ENCODE measurements around the gene UQCRH. TPM values are rescaled to one million over a fixed set of nuclear protein-coding genes. Genes with fewer than 3 reads are reported as not detected.

The UQCRH gene
- total and polyA plus RNA-seq, 2 of the 4 experiments (the other 2 are of a cell fraction) = 347 to 736 TPM

DNA sequence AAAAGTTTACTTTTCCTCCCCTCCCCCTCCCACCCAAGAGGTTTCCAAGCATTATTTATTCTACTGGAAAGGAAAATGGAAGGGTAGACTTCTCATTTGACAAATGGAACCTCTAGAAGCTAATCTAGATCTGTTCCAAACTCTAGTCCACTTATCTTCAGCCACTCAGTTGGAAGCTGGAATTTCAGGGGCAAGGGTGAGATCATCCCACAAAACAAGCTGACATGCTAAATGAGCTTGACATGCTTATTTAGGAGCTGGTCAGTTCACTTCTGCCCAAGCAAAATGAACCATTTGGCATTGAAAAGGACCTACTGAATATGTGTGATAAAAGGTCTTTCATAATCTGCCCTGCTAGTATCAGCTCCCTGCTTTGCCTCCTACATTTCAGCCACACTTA is 5.1 kb upstream of the UQCRH start:
- H3K9ac ChIP-seq (ENCODE audit: low read depth, low read length) = no peak overlapping the region
- H3K4me2 ChIP-seq (ENCODE audit: low read depth, low read length) = no peak overlapping the region
- TF ChIP-seq CEBPB (IDR thresholded peaks at IDR 0.05; ENCODE audit: low read depth, low read length) = no peak
- TF ChIP-seq POLR2A (IDR thresholded peaks at IDR 0.05; ENCODE audit: low read depth, low read length) = no peak
- no peak for TF ChIP-seq SMC3 (IDR thresholded peaks at IDR 0.05; ENCODE audit: low read depth, low read length)
- TF ChIP-seq NFE2L2 (IDR thresholded peaks at IDR 0.05; ENCODE audit: low read depth, low read length) = no peak
- TF ChIP-seq, protein P1, sequence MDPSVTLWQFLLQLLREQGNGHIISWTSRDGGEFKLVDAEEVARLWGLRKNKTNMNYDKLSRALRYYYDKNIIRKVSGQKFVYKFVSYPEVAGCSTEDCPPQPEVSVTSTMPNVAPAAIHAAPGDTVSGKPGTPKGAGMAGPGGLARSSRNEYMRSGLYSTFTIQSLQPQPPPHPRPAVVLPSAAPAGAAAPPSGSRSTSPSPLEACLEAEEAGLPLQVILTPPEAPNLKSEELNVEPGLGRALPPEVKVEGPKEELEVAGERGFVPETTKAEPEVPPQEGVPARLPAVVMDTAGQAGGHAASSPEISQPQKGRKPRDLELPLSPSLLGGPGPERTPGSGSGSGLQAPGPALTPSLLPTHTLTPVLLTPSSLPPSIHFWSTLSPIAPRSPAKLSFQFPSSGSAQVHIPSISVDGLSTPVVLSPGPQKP (IDR thresholded peaks at IDR 0.05; ENCODE audit: borderline replicate concordance, low read depth, low read length) = no peak
- no peak for TF ChIP-seq MAZ (IDR thresholded peaks at IDR 0.05; ENCODE audit: borderline replicate concordance, low read depth, low read length)
- no TSS peak for BruUV-seq (replicated peaks)
- ChIA-PET CTCF (no interaction called here), POLR2A (ENCODE audit: unreplicated experiment) (no interaction called here)
- intact Hi-C loops (cut with micrococcal nuclease) (no loop called here), dilution Hi-C loops (cut with HindIII; ENCODE audit: low sequenced_read_pairs, unreplicated experiment) (no loop called here), in situ Hi-C loops (cut with MboI; ENCODE audit: low sequenced_read_pairs) (no loop called here)
- no peak overlapping the region for H3K56ac ChIP-seq (ENCODE audit: extremely low read depth, insufficient read depth, low read length)
- H2BK20ac ChIP-seq (ENCODE audit: low read depth, low read length) = no peak overlapping the region
- H3K79me1 ChIP-seq (ENCODE audit: low read depth in 1 of 2, low read length in 2 of 2) = peaks cover 28 to 60% of the 10 kb centered on the region in 2 experiments
- H3K4me1 ChIP-seq (ENCODE audit: control insufficient read depth, insufficient read depth, low read length) = peaks cover 5% of the 10 kb centered on the region
- no peak overlapping the region for H3K14ac ChIP-seq (replicated peaks; ENCODE audit: low read depth, low read length)
- H3K27me3 ChIP-seq (ENCODE audit: control insufficient read depth, insufficient read depth, low read length) = no peaks in the 10 kb centered on the region
- no peak overlapping the region for H3K4ac ChIP-seq (ENCODE audit: low read depth, low read length)
- H3K27ac ChIP-seq (ENCODE audit: insufficient read depth, low read length) = no peak overlapping the region
- H4K91ac ChIP-seq (ENCODE audit: insufficient read depth, low read depth, low read length) = no peak overlapping the region
- H2AFZ ChIP-seq (replicated peaks; ENCODE audit: low read length, poor library complexity) = no peak overlapping the region
- H3K18ac ChIP-seq (ENCODE audit: low read depth, low read length) = no peak overlapping the region
- H2AK5ac ChIP-seq (ENCODE audit: low read depth, low read length) = no peak overlapping the region
- H3K36me3 ChIP-seq (ENCODE audit: control insufficient read depth, insufficient read depth, low read length) = peaks cover 34% of the 10 kb centered on the region
- H3K4me3 ChIP-seq (ENCODE audit: insufficient read depth, low read depth, low read length) = no peak overlapping the region
- no peak overlapping the region for H2BK5ac ChIP-seq (ENCODE audit: low read depth, low read length, poor library complexity, severe bottlenecking)
- H2AK9ac ChIP-seq (replicated peaks; ENCODE audit: low read depth, low read length, poor library complexity) = no peak overlapping the region
- no peak overlapping the region for H4K8ac ChIP-seq (ENCODE audit: low read depth in 2 of 2, low read length in 2 of 2)
- no peak overlapping the region for H4K5ac ChIP-seq (ENCODE audit: low read depth, low read length)
- peaks cover 15% of the 10 kb centered on the region for H3K9me1 ChIP-seq (ENCODE audit: insufficient read depth, low read length)
- no peak for DNase-seq
- H2BK120ac ChIP-seq (ENCODE audit: low read depth, low read length) = no peak overlapping the region
- H2BK15ac ChIP-seq (ENCODE audit: low read depth, low read length) = no peak overlapping the region
- no peaks in the 10 kb centered on the region for H3K9me3 ChIP-seq (ENCODE audit: control insufficient read depth, insufficient read depth, low read length)
- ATAC-seq (ENCODE audit: low read depth) = no peak
- H4K20me1 ChIP-seq (ENCODE audit: insufficient read depth, low read length) = peaks cover 25% of the 10 kb centered on the region
- peak overlapping the region; percentile 13; the same call in 1 of the 2 replicates for H3K23ac ChIP-seq (ENCODE audit: low read depth, low read length)

Measured in IMR-90 (cell line).